Measurements from ENCODE around the gene CLEC16A. TPM values are rescaled to one million over a fixed set of nuclear protein-coding genes. Genes with fewer than 3 reads are reported as not detected.

CLEC16A gene
- total and polyA plus RNA-seq, 9 of the 15 experiments (the other 6 are each of a cell fraction or from before 2014, with no cell fraction given) = 1.00 to 22.3 (median 10.0) TPM

- peaks cover 4% of the 10 kb centered on the region for H3K9me1 ChIP-seq (ENCODE audit: control insufficient read depth, insufficient read depth, low read length)
- TF ChIP-seq TAL1 (IDR thresholded peaks at IDR 0.05) (no peak), ZNF324 (CRISPR knock-in tag; IDR thresholded peaks at IDR 0.05) (no peak), ZNF77 (CRISPR knock-in tag; IDR thresholded peaks at IDR 0.05) (no peak), PTTG1 (tag; IDR thresholded peaks at IDR 0.05; ENCODE audit: low read depth) (no peak), RCOR1 (IDR thresholded peaks at IDR 0.05; ENCODE audit: borderline replicate concordance in 1 of 2, low read depth in 2 of 2, low read length in 2 of 2) (no peak), RBM34 (IDR thresholded peaks at IDR 0.05; ENCODE audit: borderline replicate concordance, insufficient read depth, low read length) (no peak), ZNF282 (CRISPR knock-in tag; IDR thresholded peaks at IDR 0.05) (no peak), BRD9 (IDR thresholded peaks at IDR 0.05; ENCODE audit: low read depth, partially characterized antibody) (no peak), ZNF780A (CRISPR knock-in tag; IDR thresholded peaks at IDR 0.05) (no peak), FOXM1 (IDR thresholded peaks at IDR 0.05; ENCODE audit: low read depth) (no peak), FOXM1 (CRISPR knock-in tag; IDR thresholded peaks at IDR 0.05; ENCODE audit: low read depth) (no peak), EHMT2 (IDR thresholded peaks at IDR 0.05) (no peak), CAMTA2 (CRISPR knock-in tag; conservative IDR thresholded peaks at IDR 0.05) (no peak), MCM7 (IDR thresholded peaks at IDR 0.05) (no peak), WHSC1 (IDR thresholded peaks at IDR 0.05; ENCODE audit: low read length) (no peak), PYGO2 (tag; IDR thresholded peaks at IDR 0.05) (no peak), SIRT6 (IDR thresholded peaks at IDR 0.05; ENCODE audit: low read depth, low read length) (no peak)
- H3K27me3 ChIP-seq (ENCODE audit: control insufficient read depth in 2 of 2, insufficient read depth in 2 of 2, low read length in 2 of 2) = no peaks in the 10 kb centered on the region
- no peak overlapping the region for H3K4me3 ChIP-seq
- CTCF ChIA-PET (ENCODE audit: low intra/inter-chr PET ratio) = no interaction called here
- in situ Hi-C loops (cut with MboI) (no loop called here), intact Hi-C loops (cut with micrococcal nuclease) (no loop called here)
- peak overlapping the region in 1 of 2 experiments; percentile 70; a peak in 2 of 4 replicates for H3K9ac ChIP-seq (ENCODE audit: insufficient read depth in 1 of 2, low read depth in 2 of 2, low read length in 2 of 2)
- POLR2A ChIA-PET = interaction anchor here (0.6 to 1.6 kb wide), 5 partner anchors 8 to 213 kb away, joined by 3 to 6 read pairs (median 4); no protein-coding TSS in a partner anchor
- H4K20me1 ChIP-seq (replicated peaks; ENCODE audit: control insufficient read depth, insufficient read depth, low read length) = peaks cover 15% of the 10 kb centered on the region; the same call in 1 of the 2 replicates
- no peak overlapping the region for H2AFZ ChIP-seq (ENCODE audit: low read depth, low read length)
- FAIRE-seq = no peak
- H3K36me3 ChIP-seq (ENCODE audit: control insufficient read depth, insufficient read depth, low read length) = peaks cover 19% of the 10 kb centered on the region; the same call in 2 of the 3 replicates
- no peaks in the 10 kb centered on the region for H3K79me2 ChIP-seq (ENCODE audit: control insufficient read depth, insufficient read depth, low read length)
- BruUV-seq (replicated peaks) = no TSS peak
- peak overlapping the region; percentile 50; the same call in 1 of the 3 replicates for H3K27ac ChIP-seq (ENCODE audit: extremely low read depth, low read depth, low read length)
- H3K4me1 ChIP-seq (replicated peaks in 1 of 2; ENCODE audit: control insufficient read depth in 2 of 2, insufficient read depth in 2 of 2, low read length in 2 of 2) = peaks cover 39 to 51% of the 10 kb centered on the region in 2 experiments
- DNase-seq (ENCODE audit: extremely low read depth in 1 of 4, low spot score in 3 of 4) = no peak
- no peak overlapping the region for H3K4me2 ChIP-seq (ENCODE audit: insufficient read depth, low read length)
- WGBS (ENCODE audit: insufficient coverage, low coverage, missing lambda C conversion rate) = 65% methylated on average over 8 of the region's 10 CpGs
- H3K9me3 ChIP-seq (replicated peaks; ENCODE audit: control insufficient read depth, insufficient read depth, low read depth, low read length) = no peaks in the 10 kb centered on the region
- no peak for ATAC-seq
Observed at GRCh38 chr16:11094857-11095565, 150.6 kb downstream of the CLEC16A start.

Measured in K562 (cell line).